NCI-H748 (cell line): Measurements from ENCODE around the gene TSR1.
A peak's percentile ranks its signal among the peaks of the same experiment; 100 is the strongest.

ENCODE experiments used
- DNase-seq: peaks from one replicate; lab custom pipeline; 2025; ENCODE audit not compliant: unreplicated experiment; lab: John Stamatoyannopoulos, UW

TSR1 gene

DNA sequence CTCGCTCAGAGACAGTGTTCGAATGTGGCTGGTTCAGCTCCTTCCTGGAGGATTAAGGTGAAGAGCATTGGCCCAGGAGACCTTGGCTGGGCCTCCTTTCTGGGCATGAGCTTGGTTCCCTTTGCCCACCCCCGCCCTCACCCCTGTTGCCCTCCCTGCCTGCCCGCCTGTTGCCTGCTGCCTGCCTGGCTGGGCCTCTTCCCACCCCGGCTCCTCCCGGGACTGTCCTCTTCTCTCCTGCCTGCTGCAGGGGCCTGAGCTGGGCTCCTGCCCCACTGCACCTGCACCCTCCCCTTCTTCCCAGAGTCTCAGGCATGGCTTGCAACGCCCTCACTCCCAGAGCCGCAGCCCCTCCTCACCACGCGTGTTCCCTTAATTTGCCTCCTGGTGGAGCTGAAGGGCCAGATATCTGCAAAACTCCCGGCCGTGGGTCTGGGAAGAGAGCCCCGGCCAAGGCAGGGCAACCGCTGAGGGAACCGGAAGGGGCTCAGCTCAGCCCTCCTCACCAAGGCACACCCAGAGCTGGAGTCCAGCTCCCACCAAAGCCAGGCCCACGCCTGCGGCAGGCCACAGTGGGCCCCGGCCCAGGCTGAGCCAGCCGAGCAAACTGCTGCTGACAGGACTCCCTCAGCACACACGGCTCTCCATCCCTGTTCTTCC, 33.4 kb upstream of the TSR1 start:
- no peak for DNase-seq

DNA sequence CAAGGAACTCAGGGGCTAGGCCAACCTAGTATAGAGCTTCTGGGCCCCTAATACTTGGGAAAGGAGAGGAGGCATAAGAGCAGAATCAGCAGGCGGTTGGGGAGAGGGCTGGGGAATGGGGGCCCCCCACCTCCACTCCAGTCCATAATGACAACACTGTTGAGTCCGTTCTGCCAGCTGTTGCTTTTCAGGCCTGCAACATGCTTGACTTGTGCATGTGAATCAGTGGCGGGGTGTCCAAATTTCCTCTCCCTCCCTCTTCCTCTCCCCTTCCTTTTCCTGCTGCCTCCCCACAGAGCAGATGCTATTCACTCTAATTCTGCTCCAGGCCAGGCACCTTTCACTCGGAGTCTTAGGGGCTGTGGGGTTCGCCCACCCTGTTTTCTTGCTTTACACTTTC, 32.8 kb upstream of the TSR1 start:
- DNase-seq, result no peak

GRCh38 chr17:2368359-2368758, 32.1 kb upstream of the TSR1 start:
- DNase-seq, result no peak

GRCh38 chr17:2366747-2367494, 30.7 kb upstream of the TSR1 start:
- DNase-seq, result no peak

DNA sequence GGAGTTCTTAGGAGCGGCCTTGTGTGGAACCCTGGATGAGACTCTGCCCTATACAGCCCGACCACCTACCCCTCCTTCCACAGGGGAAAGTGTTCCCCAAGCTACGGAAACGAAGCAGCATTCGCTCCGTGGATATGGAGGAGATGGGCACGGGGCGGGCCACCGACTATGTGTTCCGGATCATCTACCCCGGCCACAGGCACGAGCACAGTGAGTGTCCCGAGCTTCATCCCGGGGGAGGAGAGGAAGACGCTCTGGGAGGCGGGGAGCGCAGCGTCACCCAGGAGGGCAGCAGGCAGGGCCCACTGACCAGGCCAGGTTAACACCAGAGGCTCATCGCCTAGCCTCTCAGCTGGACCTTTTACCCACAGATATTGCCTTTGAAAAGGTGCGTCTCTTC, 28.9 kb upstream of the TSR1 start:
- no peak for DNase-seq

GRCh38 chr17:2364763-2365116, 28.5 kb upstream of the TSR1 start:
- DNase-seq, result no peak

DNA sequence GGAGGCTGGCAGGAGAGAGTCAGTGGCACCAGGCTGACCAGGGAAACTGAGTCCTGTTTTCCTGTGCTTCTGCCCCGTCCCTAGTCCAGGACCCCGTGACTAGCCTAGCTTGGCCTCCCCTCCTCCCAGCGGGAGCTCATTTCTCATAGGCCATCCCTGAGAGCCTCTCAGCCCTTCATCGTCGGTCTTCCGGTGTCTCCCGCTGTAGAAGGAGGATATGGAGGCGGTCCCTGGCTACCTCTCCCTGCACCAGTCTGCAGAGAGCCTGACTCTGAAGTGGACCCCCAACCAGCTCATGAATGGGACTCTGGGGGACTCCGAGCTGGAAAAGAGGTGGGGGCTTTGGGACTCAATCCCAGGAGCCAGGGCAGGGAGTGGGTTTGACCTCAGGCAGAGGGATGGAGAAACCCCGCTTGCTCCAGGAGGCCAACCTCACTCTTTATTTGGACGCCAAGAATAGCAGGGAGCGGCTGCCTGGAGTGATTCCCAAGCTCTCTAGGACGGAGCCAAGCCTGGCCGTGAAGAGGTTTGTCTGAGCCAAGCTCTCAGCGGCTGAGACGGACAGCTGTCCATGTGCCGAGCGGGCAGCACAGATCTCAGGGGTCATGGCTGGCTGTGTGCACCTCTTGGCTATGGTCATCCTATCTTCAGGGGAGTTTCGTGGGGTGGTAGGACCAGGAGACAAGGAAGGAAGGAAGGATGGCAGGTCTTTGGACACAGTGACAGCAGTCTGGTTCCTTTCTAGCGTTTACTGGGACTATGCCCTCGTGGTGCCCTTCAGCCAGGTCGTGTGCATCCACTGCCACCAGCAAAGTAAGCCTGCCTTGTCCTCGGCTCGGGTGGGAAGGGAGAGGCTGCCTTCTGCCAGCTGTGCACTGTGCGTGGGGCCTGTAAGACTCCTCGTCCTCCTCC, 27.9 kb upstream of the TSR1 start:
- no peak for DNase-seq

DNA sequence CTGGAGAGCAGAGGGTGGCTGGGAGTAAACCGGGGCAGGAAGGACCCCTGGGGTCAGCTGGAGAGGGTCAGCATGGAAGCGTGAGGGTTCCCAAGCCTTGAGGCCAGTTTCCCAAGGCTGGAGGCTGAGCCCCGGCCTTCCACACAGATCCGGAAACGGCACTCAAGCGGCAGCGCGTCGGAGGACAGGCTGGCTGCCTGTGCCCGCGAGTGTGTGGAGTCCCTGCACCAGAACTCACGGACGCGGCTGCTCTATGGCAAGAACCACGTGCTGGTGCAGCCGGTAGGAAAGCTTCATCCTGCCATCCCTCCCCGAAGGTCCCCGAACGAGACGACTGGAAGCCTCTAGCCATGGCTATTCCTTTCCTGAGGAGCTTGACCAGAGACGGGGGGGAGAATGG, 27.1 kb upstream of the TSR1 start:
- DNase-seq, result no peak

DNA sequence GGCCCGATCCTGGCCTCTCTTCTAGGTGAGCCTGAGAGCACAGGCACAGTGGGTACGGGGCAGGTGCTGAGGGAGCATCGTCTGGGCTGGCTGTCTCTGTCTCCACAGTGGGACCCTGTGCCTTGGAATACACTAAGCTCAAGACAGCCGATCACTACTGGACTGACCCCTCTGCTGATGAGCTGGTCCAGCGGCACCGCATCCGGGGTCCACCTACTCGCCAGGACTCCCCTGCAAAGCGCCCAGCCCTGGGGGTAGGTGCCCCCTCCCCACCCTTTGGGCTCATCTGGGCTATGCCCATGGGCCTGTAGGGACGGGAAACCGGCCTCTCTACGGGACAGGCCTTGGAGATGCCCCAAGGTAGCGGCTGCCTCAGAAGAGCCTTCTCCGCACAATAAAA, 26.6 kb upstream of the TSR1 start:
- DNase-seq, result no peak

- DNase-seq, result no peak
Observed at GRCh38 chr17:2362416-2362815, 26.2 kb upstream of the TSR1 start.

- DNase-seq, result no peak
Observed at GRCh38 chr17:2362016-2362415, 25.8 kb upstream of the TSR1 start.

GRCh38 chr17:2361010-2361760, 24.9 kb upstream of the TSR1 start:
- no peak for DNase-seq

DNA sequence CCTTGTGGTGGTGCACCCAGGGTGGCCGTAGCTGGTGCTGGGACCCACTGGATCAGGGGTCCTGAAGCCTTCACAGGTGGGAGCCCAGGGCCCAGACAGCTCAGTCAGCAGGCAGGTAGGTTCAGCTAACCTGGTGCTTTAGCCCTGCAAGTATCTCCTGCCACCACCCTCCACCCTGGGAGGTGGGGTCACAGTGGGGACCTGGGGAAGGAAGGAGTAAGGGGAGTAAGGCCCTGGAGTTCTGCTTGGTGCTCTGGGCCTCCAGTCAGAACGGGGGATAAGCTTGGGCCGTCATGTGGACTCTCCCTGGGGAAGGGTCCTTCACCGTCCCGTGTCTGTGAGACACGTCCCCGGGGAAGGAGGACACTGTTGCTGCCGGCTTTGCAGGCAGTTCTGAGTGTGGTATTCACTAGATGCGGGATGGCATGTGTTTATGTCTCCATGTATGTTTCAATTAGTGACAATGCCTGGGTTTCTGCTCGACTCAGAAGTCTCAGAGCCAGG, 21.7 kb upstream of the TSR1 start:
- DNase-seq, result no peak

DNA sequence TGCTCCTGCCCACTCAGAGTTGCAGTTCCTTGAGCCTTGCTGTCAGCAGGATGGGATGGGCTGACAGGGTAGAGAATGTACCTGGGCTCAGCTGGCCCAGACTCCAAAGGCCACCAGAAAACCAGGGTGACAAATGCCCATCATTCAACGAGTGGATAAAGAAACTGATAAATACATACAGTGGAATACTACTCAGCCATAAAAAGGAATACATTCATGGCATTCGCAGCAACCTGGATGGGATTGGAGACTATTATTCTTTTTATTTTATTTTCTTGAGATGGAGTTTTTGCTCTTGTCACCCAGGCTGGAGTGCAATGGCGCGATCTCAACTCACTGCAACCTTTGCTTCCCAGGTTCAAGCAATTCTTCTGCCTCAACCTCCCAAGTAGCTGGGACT, 21.0 kb upstream of the TSR1 start:
- DNase-seq, result no peak

DNA sequence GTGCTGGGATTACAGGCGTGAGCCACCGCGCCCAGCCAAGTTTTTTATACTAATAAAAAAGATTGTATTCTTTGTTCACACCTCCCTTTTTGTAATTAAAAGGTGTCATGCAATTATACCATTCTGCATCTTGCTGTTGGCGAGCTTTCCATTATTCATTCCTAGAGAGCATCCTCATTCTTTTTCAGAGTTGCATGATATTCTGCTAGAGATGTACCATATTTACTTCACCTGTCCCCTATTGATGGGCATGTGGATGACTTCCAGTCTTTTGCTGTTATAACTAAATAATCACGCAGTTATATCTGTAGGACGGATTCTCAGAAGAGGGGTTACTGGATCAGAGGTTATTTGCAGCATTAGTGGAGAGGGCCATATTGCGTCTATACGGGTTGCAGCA, 18.1 kb upstream of the TSR1 start:
- DNase-seq, result no peak

- DNase-seq, result no peak
Observed at GRCh38 chr17:2351269-2351668, 15.0 kb upstream of the TSR1 start.

GRCh38 chr17:2347805-2348685, 11.8 kb upstream of the TSR1 start:
- DNase-seq, result peak; percentile 93

- no peak for DNase-seq
Observed at GRCh38 chr17:2346475-2346874, 10.2 kb upstream of the TSR1 start.

DNA sequence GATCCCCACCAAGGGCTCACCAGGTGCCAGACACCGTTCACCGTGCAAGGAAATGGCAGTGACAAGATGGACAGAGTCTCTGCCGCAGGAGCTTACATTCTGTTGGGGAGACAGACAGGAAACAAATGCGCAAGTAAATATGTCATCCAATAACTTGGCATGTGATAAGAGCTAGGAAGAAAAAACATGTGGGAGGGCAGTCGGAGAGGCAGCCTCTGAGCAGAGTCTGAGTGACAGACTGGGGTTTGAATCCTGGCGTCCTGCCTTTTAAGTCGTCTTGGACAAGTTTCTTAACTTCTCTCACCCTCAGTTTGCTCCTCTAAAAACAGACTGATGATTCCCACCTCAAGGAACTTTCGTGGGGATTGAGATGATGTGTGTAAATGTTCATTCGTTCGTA, 8.3 kb upstream of the TSR1 start:
- DNase-seq, result no peak

DNA sequence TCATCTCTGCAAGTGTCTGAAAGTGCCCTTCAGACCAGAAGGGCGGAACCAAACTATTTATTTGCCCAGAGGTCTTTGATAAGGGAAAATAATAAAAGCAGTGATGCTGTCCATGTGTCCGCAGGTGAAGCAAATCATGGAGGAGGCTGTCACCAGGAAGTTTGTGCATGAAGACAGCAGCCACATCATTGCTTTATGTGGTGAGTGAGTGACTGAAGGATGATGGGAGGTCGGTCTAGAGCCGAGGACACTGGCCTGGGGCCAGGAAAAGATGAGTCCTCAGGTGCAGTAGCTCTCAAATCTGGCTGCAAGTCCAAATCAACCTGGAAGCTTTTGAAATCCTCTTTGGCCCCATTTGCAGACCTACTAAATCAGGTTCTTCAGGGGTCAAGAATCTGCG, 7.2 kb upstream of the TSR1 start:
- no peak for DNase-seq
